ENCODE data around the gene MED29.

DNA sequence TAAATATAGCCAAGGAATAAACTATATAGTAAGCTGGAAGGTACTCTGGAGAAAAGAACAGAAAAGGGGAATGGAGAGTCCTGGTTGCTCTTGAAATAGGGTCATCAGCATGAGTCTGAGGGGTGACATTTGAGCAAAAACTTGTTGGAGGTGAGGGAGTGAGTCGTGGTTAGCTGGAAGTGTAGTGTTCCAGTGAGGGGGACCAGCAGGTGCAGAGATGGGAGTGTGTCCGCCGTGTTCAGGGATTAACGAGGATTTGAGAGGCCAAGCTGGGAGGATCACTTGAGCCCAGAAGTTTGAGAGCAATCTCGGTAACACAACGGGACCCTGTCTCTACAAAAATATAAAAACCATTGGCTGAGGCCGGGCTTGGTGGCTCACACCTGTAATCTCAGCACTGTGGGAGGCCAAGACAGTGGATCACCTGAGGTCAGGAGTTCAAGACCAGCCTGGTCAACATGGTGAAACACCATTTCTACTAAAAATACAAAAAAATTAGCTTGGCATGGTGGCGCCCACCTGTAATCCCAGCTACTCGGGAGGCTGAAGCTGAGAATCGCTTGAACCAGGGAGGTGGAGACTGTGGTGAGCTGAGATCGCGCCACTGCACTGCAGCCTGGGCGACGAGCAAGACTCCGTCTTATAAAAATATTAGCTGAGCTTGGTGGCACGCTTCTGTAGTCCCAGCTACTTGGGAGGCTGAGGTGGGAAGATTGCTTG, 55.3 kb downstream of the MED29 start:
- TF ChIP-seq, protein P1, sequence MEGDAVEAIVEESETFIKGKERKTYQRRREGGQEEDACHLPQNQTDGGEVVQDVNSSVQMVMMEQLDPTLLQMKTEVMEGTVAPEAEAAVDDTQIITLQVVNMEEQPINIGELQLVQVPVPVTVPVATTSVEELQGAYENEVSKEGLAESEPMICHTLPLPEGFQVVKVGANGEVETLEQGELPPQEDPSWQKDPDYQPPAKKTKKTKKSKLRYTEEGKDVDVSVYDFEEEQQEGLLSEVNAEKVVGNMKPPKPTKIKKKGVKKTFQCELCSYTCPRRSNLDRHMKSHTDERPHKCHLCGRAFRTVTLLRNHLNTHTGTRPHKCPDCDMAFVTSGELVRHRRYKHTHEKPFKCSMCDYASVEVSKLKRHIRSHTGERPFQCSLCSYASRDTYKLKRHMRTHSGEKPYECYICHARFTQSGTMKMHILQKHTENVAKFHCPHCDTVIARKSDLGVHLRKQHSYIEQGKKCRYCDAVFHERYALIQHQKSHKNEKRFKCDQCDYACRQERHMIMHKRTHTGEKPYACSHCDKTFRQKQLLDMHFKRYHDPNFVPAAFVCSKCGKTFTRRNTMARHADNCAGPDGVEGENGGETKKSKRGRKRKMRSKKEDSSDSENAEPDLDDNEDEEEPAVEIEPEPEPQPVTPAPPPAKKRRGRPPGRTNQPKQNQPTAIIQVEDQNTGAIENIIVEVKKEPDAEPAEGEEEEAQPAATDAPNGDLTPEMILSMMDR (IDR thresholded peaks at IDR 0.05): no peak
- TF ChIP-seq POLR2A (IDR thresholded peaks at IDR 0.05): no peak

Data from ovary (tissue), 3 donors.